OCI-LY7 (cell line): ENCODE measurements around the gene SRBD1.

Experiments
- EZH2phosphoT487 ChIP-seq: fragments of 200-600 bp; sonication (generic); IDR thresholded peaks from 2 replicates; pipeline ENCODE4 v1.6.1; 2018; ENCODE audit warnings: low read depth, borderline replicate concordance, mild to moderate bottlenecking, mixed run types, antibody characterized with exemption, low read length, moderate library complexity, mixed read lengths
- TF ChIP-seq, protein P1 (sequence below): fragments of 200-600 bp; sonication (generic); conservative IDR thresholded peaks from 2 replicates; pipeline ENCODE4 v1.5.1; 2014; ENCODE audit warnings: mild to moderate bottlenecking, antibody characterized with exemption, low read length, moderate library complexity, mixed read lengths

DNA sequence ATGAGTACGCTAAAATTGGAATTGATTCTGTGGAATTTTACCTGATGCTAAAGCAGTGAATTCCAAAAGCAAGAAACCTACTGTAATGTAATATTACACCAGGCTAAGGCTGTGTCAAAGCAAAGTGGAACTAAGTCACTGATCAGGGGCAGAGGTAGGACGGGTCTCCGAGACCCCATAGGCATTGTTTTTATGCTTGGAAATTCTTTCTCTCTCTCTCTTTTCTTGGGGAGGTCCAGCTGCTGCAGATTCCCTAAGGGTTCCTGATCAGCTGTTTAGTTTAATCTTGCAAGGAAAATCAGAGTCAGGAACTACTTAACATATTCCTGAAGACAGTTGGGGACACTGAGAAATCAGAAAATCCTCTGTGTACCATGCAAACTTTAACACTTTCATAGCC is 220.2 kb downstream of the SRBD1 start:
- TF ChIP-seq, protein P1, sequence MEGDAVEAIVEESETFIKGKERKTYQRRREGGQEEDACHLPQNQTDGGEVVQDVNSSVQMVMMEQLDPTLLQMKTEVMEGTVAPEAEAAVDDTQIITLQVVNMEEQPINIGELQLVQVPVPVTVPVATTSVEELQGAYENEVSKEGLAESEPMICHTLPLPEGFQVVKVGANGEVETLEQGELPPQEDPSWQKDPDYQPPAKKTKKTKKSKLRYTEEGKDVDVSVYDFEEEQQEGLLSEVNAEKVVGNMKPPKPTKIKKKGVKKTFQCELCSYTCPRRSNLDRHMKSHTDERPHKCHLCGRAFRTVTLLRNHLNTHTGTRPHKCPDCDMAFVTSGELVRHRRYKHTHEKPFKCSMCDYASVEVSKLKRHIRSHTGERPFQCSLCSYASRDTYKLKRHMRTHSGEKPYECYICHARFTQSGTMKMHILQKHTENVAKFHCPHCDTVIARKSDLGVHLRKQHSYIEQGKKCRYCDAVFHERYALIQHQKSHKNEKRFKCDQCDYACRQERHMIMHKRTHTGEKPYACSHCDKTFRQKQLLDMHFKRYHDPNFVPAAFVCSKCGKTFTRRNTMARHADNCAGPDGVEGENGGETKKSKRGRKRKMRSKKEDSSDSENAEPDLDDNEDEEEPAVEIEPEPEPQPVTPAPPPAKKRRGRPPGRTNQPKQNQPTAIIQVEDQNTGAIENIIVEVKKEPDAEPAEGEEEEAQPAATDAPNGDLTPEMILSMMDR: no peak
- no peak for TF ChIP-seq EZH2phosphoT487
